PFSK-1 (cell line): Measurements from ENCODE around the gene SMCO3.

Experiments
- FOXP2 ChIP-seq: optimal IDR thresholded peaks from 2 replicates; pipeline ENCODE3; 2011; ENCODE audit warnings: borderline replicate concordance, control low read depth, inconsistent platforms; ENCODE audit not compliant: insufficient read depth; ENCODE audit errors: extremely low read length, extremely low read depth
- POLR2AphosphoS5 ChIP-seq: IDR thresholded peaks from 2 replicates; pipeline ENCODE4 v1.6.1; 2012; ENCODE audit warnings: low read depth, mild to moderate bottlenecking, control low read depth, low read length, moderate library complexity
- REST ChIP-seq, 2 experiments: IDR thresholded peaks; 2 replicates each; pipeline versions ENCODE4 v1.6.1 to v1.8.0; 2011 to 2012; ENCODE audit warnings: low read depth in 2 of 2, low read length in 2 of 2, control low read depth in 1 of 2, inconsistent platforms in 1 of 2, mild to moderate bottlenecking in 1 of 2, moderate library complexity in 1 of 2; ENCODE audit not compliant: insufficient read depth in 1 of 2
- SIN3A ChIP-seq: IDR thresholded peaks from 2 replicates; pipeline ENCODE4 v1.6.1; 2012; ENCODE audit warnings: mild to moderate bottlenecking, low read length, moderate library complexity, borderline replicate concordance; ENCODE audit not compliant: insufficient read depth
- TAF1 ChIP-seq: IDR thresholded peaks from 2 replicates; pipeline ENCODE4 v1.6.1; 2012; ENCODE audit warnings: low read length, control low read depth, borderline replicate concordance; ENCODE audit not compliant: insufficient read depth

The SMCO3 gene

GRCh38 chr12:14779834-14780233 is 34.1 kb downstream of the SMCO3 start:
- TF ChIP-seq REST (IDR thresholded peaks at IDR 0.05; ENCODE audit: insufficient read depth in 1 of 2, low read depth in 2 of 2, low read length in 2 of 2): no peak
- TF ChIP-seq FOXP2: no peak
- no peak for TF ChIP-seq POLR2AphosphoS5
- no peak for TF ChIP-seq SIN3A
- no peak for TF ChIP-seq TAF1

- TF ChIP-seq POLR2AphosphoS5 (no peak), REST (IDR thresholded peaks at IDR 0.05; ENCODE audit: insufficient read depth in 1 of 2, low read depth in 2 of 2, low read length in 2 of 2) (no peak), FOXP2 (no peak), TAF1 (no peak), SIN3A (no peak)
Observed at GRCh38 chr12:14777271-14777670, 36.7 kb downstream of the SMCO3 start.

GRCh38 chr12:14776236-14776961 is 37.6 kb downstream of the SMCO3 start:
- TF ChIP-seq REST (IDR thresholded peaks at IDR 0.05; ENCODE audit: insufficient read depth in 1 of 2, low read depth in 2 of 2, low read length in 2 of 2) (no peak), TAF1 (no peak), SIN3A (no peak), FOXP2 (no peak), POLR2AphosphoS5 (no peak)

GRCh38 chr12:14775636-14775980 is 38.4 kb downstream of the SMCO3 start:
- TF ChIP-seq FOXP2 (no peak), REST (IDR thresholded peaks at IDR 0.05; ENCODE audit: insufficient read depth in 1 of 2, low read depth in 2 of 2, low read length in 2 of 2) (no peak)

- TF ChIP-seq REST (IDR thresholded peaks at IDR 0.05; ENCODE audit: insufficient read depth in 1 of 2, low read depth in 2 of 2, low read length in 2 of 2) (no peak), FOXP2 (no peak), SIN3A (no peak), TAF1 (no peak), POLR2AphosphoS5 (no peak)
Observed at GRCh38 chr12:14774906-14775635, 38.9 kb downstream of the SMCO3 start.
